Esophagus muscularis mucosa (tissue), 3 donors: ENCODE data around the gene CUX1.

Source experiments
- CTCF ChIP-seq, 3 experiments: fragments of 200-600 bp in 2 of 3; fragments of 450-650 bp in 1 of 3; sonication (generic) in 2 of 3; IDR thresholded peaks; one replicate each; pipeline ENCODE4 v1.5.1; 2017 to 2019; ENCODE audit warnings: antibody characterized with exemption in 3 of 3, mild to moderate bottlenecking in 2 of 3, moderate library complexity in 1 of 3
- POLR2A ChIP-seq: fragments of 450-650 bp; IDR thresholded peaks from one replicate; pipeline ENCODE4 v1.6.1; 2017; ENCODE audit warnings: antibody characterized with exemption, moderate library complexity, mild to moderate bottlenecking, low read depth

- no peak for TF ChIP-seq CTCF (IDR thresholded peaks at IDR 0.05)
- TF ChIP-seq POLR2A, result no peak
Observed at GRCh38 chr7:101987494-101987893, 170.1 kb downstream of the CUX1 start.
